Colonic mucosa (tissue), 4 donors: ENCODE data around the gene TMEM81. TPM values are rescaled to one million over a fixed set of nuclear protein-coding genes. Genes with fewer than 3 reads are reported as not detected.

Experiments used
- DNase-seq: peaks from one replicate; pipeline ENCODE4 v3.0.0-alpha.2; 2020
- H3K27ac ChIP-seq: fragments of 200-600 bp; one replicate; pipeline ENCODE4 v1.8.0; 2021
- H3K27me3 ChIP-seq: fragments of 200-600 bp; one replicate; pipeline ENCODE4 v1.8.0; 2021
- H3K36me3 ChIP-seq: fragments of 200-600 bp; one replicate; pipeline ENCODE4 v1.8.0; 2021
- H3K4me1 ChIP-seq: fragments of 200-600 bp; one replicate; pipeline ENCODE4 v1.8.0; 2021; ENCODE audit warnings: mild to moderate bottlenecking
- H3K4me3 ChIP-seq: fragments of 200-600 bp; one replicate; pipeline ENCODE4 v1.8.0; 2021
- H3K9ac ChIP-seq, 2 donors: one replicate each; pipeline ENCODE4 v1.7.0; 2013; ENCODE audit warnings: control low read depth in 2 of 2, low read depth in 2 of 2, low read length in 2 of 2
- H3K9me3 ChIP-seq: fragments of 200-600 bp; one replicate; pipeline ENCODE4 v1.8.0; 2021
- intact Hi-C: fragments of 100-400 bp; cut with DNase I; formaldehyde crosslinking; loops from one replicate; pipeline ENCODE4 v1.14.1; 2022
- total RNA-seq, 2 donors: library from RNA; stranded (reverse); fragmentation: NEBNext Ultra II Directional in 1 of 2; extraction: Animal tissue kit (Norgen Biotek cat#: 25700) in 1 of 2; gene quantifications; one replicate each; pipeline ENCODE4 v1.2.1, GENCODE V29; 2021
- TF ChIP-seq, protein P1 (sequence below): fragments of 200-600 bp; IDR thresholded peaks from one replicate; pipeline ENCODE4 v1.8.0; 2022; ENCODE audit warnings: antibody characterized with exemption, mild to moderate bottlenecking
- donor health status: healthy.
- donor health status: DM: no; HTN: no; CAD: no.
- donor health status: DM: no; HTN: no; CAD: no.

Gene TMEM81
- total RNA-seq, 2 donors from 2014 or later, result 2.4 to 2.5 TPM

GRCh38 chr1:205052690-205053089, 31.6 kb downstream of the TMEM81 start:
- DNase-seq, result no peak
- H3K27me3 ChIP-seq, result no peaks in the 10 kb centered on the region
- intact Hi-C loops, result no loop called here

DNA sequence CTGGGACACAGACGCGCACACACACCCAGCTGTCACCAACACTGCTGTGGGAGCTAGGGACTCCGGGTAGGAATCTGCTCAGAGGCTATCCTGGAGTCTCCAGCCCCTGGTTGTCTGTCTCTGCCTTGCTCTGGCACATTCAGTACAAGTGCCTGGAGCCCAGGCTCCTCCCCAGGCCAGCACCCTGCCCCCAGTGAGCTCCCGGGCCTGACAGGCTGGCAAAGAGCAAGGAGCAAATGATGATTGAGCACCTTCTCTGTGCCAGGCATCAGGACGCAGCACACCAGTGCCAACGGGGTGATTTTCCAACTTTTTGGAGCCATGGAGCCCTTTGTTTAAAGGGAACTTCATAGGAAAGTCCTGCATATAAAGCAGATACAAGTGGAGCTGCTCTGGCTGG, 34.8 kb downstream of the TMEM81 start:
- no peak for DNase-seq
- H3K27ac ChIP-seq, result no peak overlapping the region
- H3K9me3 ChIP-seq, result no peaks in the 10 kb centered on the region
- H3K9ac ChIP-seq, result no peak overlapping the region
- H3K4me3 ChIP-seq, result no peak overlapping the region
- intact Hi-C loops, result no loop called here
- no peaks in the 10 kb centered on the region for H3K36me3 ChIP-seq
- H3K4me1 ChIP-seq, result no peaks in the 10 kb centered on the region
- H3K27me3 ChIP-seq, result peaks cover 3% of the 10 kb centered on the region
- TF ChIP-seq, protein P1, sequence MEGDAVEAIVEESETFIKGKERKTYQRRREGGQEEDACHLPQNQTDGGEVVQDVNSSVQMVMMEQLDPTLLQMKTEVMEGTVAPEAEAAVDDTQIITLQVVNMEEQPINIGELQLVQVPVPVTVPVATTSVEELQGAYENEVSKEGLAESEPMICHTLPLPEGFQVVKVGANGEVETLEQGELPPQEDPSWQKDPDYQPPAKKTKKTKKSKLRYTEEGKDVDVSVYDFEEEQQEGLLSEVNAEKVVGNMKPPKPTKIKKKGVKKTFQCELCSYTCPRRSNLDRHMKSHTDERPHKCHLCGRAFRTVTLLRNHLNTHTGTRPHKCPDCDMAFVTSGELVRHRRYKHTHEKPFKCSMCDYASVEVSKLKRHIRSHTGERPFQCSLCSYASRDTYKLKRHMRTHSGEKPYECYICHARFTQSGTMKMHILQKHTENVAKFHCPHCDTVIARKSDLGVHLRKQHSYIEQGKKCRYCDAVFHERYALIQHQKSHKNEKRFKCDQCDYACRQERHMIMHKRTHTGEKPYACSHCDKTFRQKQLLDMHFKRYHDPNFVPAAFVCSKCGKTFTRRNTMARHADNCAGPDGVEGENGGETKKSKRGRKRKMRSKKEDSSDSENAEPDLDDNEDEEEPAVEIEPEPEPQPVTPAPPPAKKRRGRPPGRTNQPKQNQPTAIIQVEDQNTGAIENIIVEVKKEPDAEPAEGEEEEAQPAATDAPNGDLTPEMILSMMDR, result no peak

More at GRCh38 chr1:205052690-205053089, 31.6 kb downstream of the TMEM81 start:
- Histone ChIP-seq H3K9ac (no peak overlapping the region), H3K4me3 (no peak overlapping the region), H3K4me1 (no peaks in the 10 kb centered on the region), H3K9me3 (no peaks in the 10 kb centered on the region), H3K36me3 (no peaks in the 10 kb centered on the region), H3K27ac (no peak overlapping the region)
- TF ChIP-seq, protein P1, result no peak

DNA sequence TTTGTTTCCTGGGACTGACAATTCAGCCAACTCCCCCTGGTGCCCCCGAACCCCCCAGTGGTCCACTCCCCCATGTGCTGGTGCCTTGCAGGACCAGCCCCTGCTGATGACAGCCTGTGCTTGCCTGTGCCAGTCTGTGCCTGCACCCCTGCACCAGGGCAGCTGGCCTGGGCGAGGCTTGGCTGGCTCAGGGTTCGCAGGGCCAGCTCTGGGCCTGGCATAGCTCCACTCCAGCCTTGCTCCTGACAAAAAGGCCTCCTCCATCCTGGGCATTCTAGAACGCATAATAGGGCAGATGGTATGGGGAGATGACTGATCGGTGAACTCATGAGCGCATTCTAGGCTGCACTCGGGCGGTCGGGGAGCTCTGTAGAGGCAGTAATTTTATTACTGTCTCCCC, 35.9 kb downstream of the TMEM81 start:
- no peaks in the 10 kb centered on the region for H3K9me3 ChIP-seq
- no peak overlapping the region for H3K4me3 ChIP-seq
- no peak for DNase-seq
- intact Hi-C loops, result no loop called here
- H3K27ac ChIP-seq, result no peak overlapping the region
- H3K27me3 ChIP-seq, result peaks cover 14% of the 10 kb centered on the region
- H3K4me1 ChIP-seq, result no peaks in the 10 kb centered on the region
- no peak overlapping the region for H3K9ac ChIP-seq
- no peaks in the 10 kb centered on the region for H3K36me3 ChIP-seq
- TF ChIP-seq, protein P1, result no peak

DNA sequence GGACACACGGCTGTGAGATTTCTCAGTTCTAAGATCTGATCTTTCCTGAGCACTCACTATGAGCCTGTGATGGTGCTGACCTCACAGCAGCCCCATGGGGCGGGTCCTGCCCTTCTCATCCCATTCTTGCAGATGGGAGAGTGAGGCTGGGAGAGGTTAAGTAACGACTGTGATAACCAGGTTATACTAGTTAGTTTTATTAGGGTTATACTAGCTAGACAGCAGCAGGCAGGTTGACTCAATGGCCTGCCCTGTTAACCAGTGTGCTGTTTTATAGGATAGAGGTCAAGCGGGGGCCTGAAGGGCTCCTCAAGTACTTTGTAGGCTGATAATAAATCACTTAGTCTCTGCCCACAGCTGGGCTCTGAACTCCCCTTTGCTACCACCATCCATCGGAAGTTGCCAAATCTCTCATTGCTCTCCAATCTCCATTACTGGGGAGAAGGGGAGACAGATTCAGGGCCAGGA, 36.5 kb downstream of the TMEM81 start:
- DNase-seq, result no peak
- H3K27me3 ChIP-seq, result peaks cover 20% of the 10 kb centered on the region
- H3K4me1 ChIP-seq, result no peaks in the 10 kb centered on the region
- H3K9ac ChIP-seq, result no peak overlapping the region
- TF ChIP-seq, protein P1, result no peak
- no peaks in the 10 kb centered on the region for H3K36me3 ChIP-seq
- no peak overlapping the region for H3K27ac ChIP-seq
- no peaks in the 10 kb centered on the region for H3K9me3 ChIP-seq
- intact Hi-C loops, result no loop called here
- H3K4me3 ChIP-seq, result no peak overlapping the region

- intact Hi-C loops, result no loop called here
- TF ChIP-seq, protein P1, result no peak
These were observed 37.4 kb downstream of the TMEM81 start for GRCh38 chr1:205046870-205047269.

More at GRCh38 chr1:205046870-205047269, 37.4 kb downstream of the TMEM81 start:
- no peaks in the 10 kb centered on the region for H3K36me3 ChIP-seq
- no peaks in the 10 kb centered on the region for H3K9me3 ChIP-seq
- H3K4me3 ChIP-seq, result no peak overlapping the region
- H3K4me1 ChIP-seq, result no peaks in the 10 kb centered on the region
- H3K27me3 ChIP-seq, result peaks cover 24% of the 10 kb centered on the region
- DNase-seq, result no peak
- no peak overlapping the region for H3K27ac ChIP-seq
- H3K9ac ChIP-seq, result no peak overlapping the region
